ENCODE data around the gene NAA80. TPM values are rescaled to one million over a fixed set of nuclear protein-coding genes. Genes with fewer than 3 reads are reported as not detected.

The NAA80 gene
- total RNA-seq, 2 donors from 2014 or later = 4.4 to 11.2 TPM

DNA sequence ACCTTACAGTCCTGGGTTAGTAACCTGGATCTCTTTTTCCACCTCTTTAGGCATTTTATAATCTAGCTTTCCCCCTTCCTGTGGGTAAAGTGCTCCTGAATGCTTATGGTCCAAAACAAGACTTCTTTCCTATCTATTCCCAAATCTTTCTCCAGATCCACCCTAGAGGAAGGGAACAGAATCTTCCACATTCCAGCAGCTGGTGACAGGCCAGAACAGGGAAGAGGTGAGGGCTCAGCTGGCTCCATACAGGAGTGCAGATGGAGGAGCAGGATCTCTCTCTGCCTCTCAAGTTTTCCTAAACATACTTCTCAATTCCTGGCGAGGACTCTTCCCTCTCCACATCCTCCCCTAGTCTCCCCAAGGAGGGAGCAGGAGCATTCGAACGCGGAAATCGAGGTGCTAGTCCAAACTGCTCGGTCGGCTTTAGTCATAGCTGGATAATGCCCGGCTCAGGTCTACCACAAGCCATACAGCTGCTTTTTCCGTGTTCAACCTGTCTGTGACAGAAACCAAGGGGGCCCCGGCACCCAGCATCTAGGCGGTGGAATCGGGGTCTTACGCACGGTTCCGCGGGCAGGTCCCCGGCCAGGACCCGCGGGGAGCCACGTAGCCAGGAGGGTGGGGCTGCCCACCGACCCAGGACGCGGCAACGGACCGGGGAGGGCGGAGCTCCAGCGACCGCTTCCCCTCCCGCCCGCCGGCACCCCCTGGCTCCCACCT, 37.4 kb upstream of the NAA80 start:
- Histone ChIP-seq H3K9me3 (no peaks in the 10 kb centered on the region), H3K27me3 (no peaks in the 10 kb centered on the region), H3K27ac (peak overlapping the region; percentile 91 to 99 (median 98)), H3K36me3 (replicated peaks in 1 of 2; ENCODE audit: insufficient read depth in 1 of 2, low read depth in 2 of 2) (peaks cover 0 to 4% of the 10 kb centered on the region in 2 donors), H3K4me3 (peak overlapping the region; percentile 75 to 96), H3K4me1 (peaks cover 48% of the 10 kb centered on the region)
- no peak for DNase-seq
- WGBS, 2 donors = 0 to 1% methylated on average over 7 to 23 of the region's 31 CpGs
- intact Hi-C loops (cut with DNase I) = no loop called here
- TF ChIP-seq POLR2A (IDR thresholded peaks at IDR 0.05) (no peak), CTCF (IDR thresholded peaks at IDR 0.05) (peak in 1 of 7 experiments; percentile 10)
- ATAC-seq = peak; percentile 5

DNA sequence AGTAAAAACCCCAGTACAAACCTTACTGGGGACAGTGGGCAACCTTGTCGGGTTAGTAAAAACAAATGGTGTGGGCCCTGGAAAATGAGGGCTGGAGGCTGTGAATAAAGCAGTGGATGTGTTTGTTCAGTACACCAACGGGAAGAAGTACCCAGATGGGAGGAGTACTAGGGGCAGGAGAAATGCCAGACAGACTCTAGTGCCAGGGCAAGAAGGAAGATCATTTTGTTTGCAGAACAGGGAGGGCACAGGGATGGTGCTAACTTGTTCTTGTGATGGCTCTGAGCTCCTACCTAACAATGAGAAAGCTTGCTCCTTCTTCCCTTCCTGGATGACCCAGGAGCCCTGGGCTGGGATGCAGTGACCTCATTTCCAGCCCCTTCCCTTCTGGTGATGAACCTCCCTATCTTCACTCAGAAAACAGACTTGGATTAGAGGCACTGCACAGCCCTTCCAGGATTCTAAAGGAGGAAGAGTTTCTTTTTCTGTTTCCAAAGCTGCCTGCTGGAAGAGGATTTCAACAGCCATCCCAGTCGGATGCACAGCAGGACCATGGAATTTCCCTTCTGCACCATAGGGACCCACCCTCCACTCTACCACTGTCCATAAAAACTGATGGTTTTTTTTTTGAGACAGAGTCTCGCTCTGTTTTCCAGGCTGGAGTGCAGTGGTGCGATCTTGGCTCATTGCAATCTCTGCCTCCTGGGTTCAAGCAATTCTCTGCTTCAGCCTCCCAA, 35.3 kb upstream of the NAA80 start:
- no peak for ATAC-seq
- intact Hi-C loops (cut with DNase I) = no loop called here
- H3K4me1 ChIP-seq = peaks cover 48% of the 10 kb centered on the region
- H3K36me3 ChIP-seq (replicated peaks in 1 of 2; ENCODE audit: insufficient read depth in 1 of 2, low read depth in 2 of 2) = peaks cover 7 to 23% of the 10 kb centered on the region in 2 donors
- H3K27ac ChIP-seq = peak overlapping the region; percentile 30 to 99 (median 94)
- WGBS, 2 donors = 58 to 69% methylated on average over 5 of the region's 5 CpGs
- no peak overlapping the region for H3K4me3 ChIP-seq
- H3K9me3 ChIP-seq = no peaks in the 10 kb centered on the region
- TF ChIP-seq CTCF (IDR thresholded peaks at IDR 0.05) (no peak), POLR2A (IDR thresholded peaks at IDR 0.05) (no peak)
- no peaks in the 10 kb centered on the region for H3K27me3 ChIP-seq
- DNase-seq = no peak

DNA sequence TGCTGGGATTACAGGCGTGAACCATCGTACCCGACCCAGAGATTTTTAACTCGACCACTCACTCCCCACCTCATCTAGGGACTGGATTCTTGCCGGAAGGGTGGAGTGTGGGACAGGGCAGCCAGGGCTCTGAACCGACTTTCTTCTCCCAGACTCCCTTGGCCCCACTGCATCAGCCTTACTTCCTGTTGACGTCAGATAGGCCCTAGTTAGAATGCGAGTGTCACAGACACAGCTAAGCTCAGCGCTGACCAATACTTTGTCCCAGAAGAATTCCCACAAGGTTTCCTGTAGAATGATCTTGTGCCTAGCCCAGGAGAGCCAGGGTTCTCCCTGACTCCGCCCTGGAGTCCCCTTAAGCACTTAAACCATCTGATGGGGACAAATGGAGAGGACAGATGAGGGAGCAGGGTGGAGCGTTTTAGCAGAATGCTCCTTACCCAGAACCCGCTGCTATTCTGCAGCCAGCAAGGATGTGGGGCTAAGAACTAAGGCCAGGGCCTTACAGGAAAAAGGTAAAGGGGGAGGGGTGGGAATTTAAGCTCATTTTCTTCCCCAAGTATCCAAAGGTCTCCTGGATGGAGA, 34.6 kb upstream of the NAA80 start:
- H3K4me1 ChIP-seq = peaks cover 53% of the 10 kb centered on the region
- no peaks in the 10 kb centered on the region for H3K9me3 ChIP-seq
- peak in 2 of 3 donors; percentile 13 to 19 for TF ChIP-seq POLR2A (IDR thresholded peaks at IDR 0.05)
- no peak for TF ChIP-seq CTCF (IDR thresholded peaks at IDR 0.05)
- DNase-seq = no peak
- H3K4me3 ChIP-seq = no peak overlapping the region
- peaks cover 7 to 23% of the 10 kb centered on the region in 2 donors for H3K36me3 ChIP-seq (replicated peaks in 1 of 2; ENCODE audit: insufficient read depth in 1 of 2, low read depth in 2 of 2)
- no peak for ATAC-seq
- H3K27ac ChIP-seq = peak overlapping the region; percentile 30 to 99 (median 94)
- intact Hi-C loops (cut with DNase I) = no loop called here
- WGBS, 2 donors = 58 to 64% methylated on average over 12 of the region's 12 CpGs
- H3K27me3 ChIP-seq = no peaks in the 10 kb centered on the region

DNA sequence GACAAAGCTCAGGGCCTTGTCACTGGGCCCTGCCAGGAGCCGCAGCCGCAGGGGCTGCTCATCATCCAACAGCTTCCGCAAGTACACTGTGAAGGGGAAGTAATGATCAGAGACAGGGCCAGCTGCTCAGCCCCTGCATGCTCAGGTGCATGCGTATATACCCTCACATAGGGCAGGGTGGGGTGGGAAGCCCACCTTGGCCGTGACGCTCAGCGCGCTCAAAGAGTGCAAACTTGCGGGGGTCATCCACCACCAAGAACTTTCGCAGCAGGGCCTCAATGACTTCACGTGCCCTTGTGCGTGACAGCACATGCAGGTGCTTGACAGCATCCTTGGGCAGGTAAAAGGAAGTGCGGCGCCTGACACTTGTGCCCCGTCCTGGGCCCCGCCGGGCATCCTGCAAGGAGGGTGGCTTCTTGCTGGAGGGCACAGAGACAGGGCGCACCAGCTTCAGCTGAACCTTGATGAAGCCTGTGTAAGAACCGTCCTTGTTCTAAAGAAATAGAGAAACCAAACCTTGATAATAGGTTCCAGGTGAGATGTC, 32.2 kb upstream of the NAA80 start:
- no peak overlapping the region for H3K4me3 ChIP-seq
- WGBS, 2 donors = 93 to 97% methylated on average over 6 to 19 of the region's 19 CpGs
- DNase-seq (no peak), ATAC-seq (no peak)
- intact Hi-C loops (cut with DNase I) = no loop called here
- H3K36me3 ChIP-seq (replicated peaks in 1 of 2; ENCODE audit: insufficient read depth in 1 of 2, low read depth in 2 of 2) = peaks cover 7 to 23% of the 10 kb centered on the region in 2 donors
- TF ChIP-seq POLR2A (IDR thresholded peaks at IDR 0.05) = no peak
- no peak for TF ChIP-seq CTCF (IDR thresholded peaks at IDR 0.05)
- H3K27me3 ChIP-seq = no peaks in the 10 kb centered on the region
- no peaks in the 10 kb centered on the region for H3K9me3 ChIP-seq
- peaks cover 59% of the 10 kb centered on the region for H3K4me1 ChIP-seq
- H3K27ac ChIP-seq = no peak overlapping the region

Data from body of pancreas (tissue), 4 donors.